HCT116 (cell line): ENCODE data around the gene THSD7A. TPM values are rescaled to one million over a fixed set of nuclear protein-coding genes. Genes with fewer than 3 reads are reported as not detected.

Experiments used
- ATAC-seq: fragments of 200-7000 bp; cut with Tn5 transposase; 2 replicates; pipeline ENCODE4 v1.9.1; 2020; ENCODE audit warnings: mild to moderate bottlenecking, moderate library complexity
- BruUV-seq: library from RNA; stranded (reverse); fragments of 400-500 nt; replicated peaks from 2 replicates; lab custom pipeline; 2021; lab: Mats Ljungman, UMichigan
- CTCF ChIA-PET: fragments of 300-600 bp; sonication (Branson Sonifier 250); formaldehyde crosslinking; loops from one replicate; lab custom pipeline; 2021; ENCODE audit warnings: antibody characterized with exemption; lab: Charles Lee
- POLR2A ChIA-PET: fragments of 300-600, 350-600 bp; sonication (Branson Sonifier 250); formaldehyde crosslinking; loops from one replicate; lab custom pipeline; 2021; ENCODE audit warnings: antibody characterized with exemption; lab: Charles Lee
- RAD21 ChIA-PET, 2 experiments: fragments of 300-600 bp; sonication (Branson Sonifier 250); formaldehyde crosslinking; loops; one replicate each; lab custom pipeline; 2023; ENCODE audit warnings: low total read pairs in 2 of 2; ENCODE audit not compliant: uncharacterized antibody in 2 of 2, unreplicated experiment in 2 of 2, low non-redundant PET in 1 of 2; lab: Charles Lee
- DNase-seq: peaks from one replicate; pipeline ENCODE4 v3.0.0-alpha.2; 2010; ENCODE audit warnings: low read depth, low spot score
- H2AFZ ChIP-seq: fragments of 200-600 bp; shearing (Covaris generic), sonication (generic); 2 replicates; pipeline ENCODE4 v1.6.1; 2017; ENCODE audit warnings: low read depth, mixed run types, mixed read lengths, antibody characterized with exemption, low read length; ENCODE audit not compliant: poor library complexity, severe bottlenecking
- H3K27ac ChIP-seq: 2 replicates; pipeline ENCODE4 v1.5.1; 2012; ENCODE audit warnings: low read depth, low read length
- H3K27me3 ChIP-seq: fragments of 200-600 bp; sonication (generic); 2 replicates; pipeline ENCODE4 v1.6.1; 2016; ENCODE audit warnings: mixed run types, low read length, mixed read lengths; ENCODE audit not compliant: insufficient read depth
- H3K36me3 ChIP-seq, 2 experiments: fragments of 200-500 bp in 1 of 2; fragments of 200-600 bp in 1 of 2; sonication (Bioruptor generic) in 1 of 2; sonication (generic) in 1 of 2; 2 replicates each; pipeline versions ENCODE4 v1.5.1 to v1.6.1; 2014 to 2016; ENCODE audit warnings: low read length in 2 of 2, inconsistent platforms in 1 of 2, mixed read lengths in 1 of 2, mixed run types in 1 of 2; ENCODE audit not compliant: insufficient read depth in 2 of 2, control insufficient read depth in 1 of 2
- H3K4me1 ChIP-seq, 2 experiments: fragments of 200-600 bp in 1 of 2; sonication (generic) in 1 of 2; 2 replicates each; pipeline versions ENCODE4 v1.5.1 to v1.6.1; 2012 to 2017; ENCODE audit warnings: low read length in 2 of 2, inconsistent platforms in 1 of 2, mild to moderate bottlenecking in 1 of 2, mixed read lengths in 1 of 2, mixed run types in 1 of 2, moderate library complexity in 1 of 2; ENCODE audit not compliant: insufficient read depth in 2 of 2, control insufficient read depth in 1 of 2
- H3K4me2 ChIP-seq: fragments of 200-600 bp; sonication (generic); 2 replicates; pipeline ENCODE4 v1.6.1; 2017; ENCODE audit warnings: mixed run types, low read length, mixed read lengths
- H3K4me3 ChIP-seq, 2 experiments: fragments of 200-600 bp in 1 of 2; sonication (generic) in 1 of 2; replicated peaks in 1 of 2; 2 replicates each; pipeline ENCODE4 v1.5.1; 2011 to 2016; ENCODE audit warnings: low read length in 2 of 2, control low read depth in 1 of 2, low read depth in 1 of 2, mild to moderate bottlenecking in 1 of 2, mixed read lengths in 1 of 2, mixed run types in 1 of 2
- H3K79me2 ChIP-seq: fragments of 200-600 bp; sonication (generic); 2 replicates; pipeline ENCODE4 v1.6.1; 2017; ENCODE audit warnings: mild to moderate bottlenecking, mixed run types, low read length, moderate library complexity, mixed read lengths; ENCODE audit not compliant: insufficient read depth
- H3K9ac ChIP-seq: fragments of 200-600 bp; sonication (generic); 2 replicates; pipeline ENCODE4 v1.6.1; 2016; ENCODE audit warnings: low read length, mixed read lengths
- H3K9me2 ChIP-seq: fragments of 200-600 bp; sonication (generic), shearing (Covaris generic); 2 replicates; pipeline ENCODE4 v1.6.1; 2017; ENCODE audit warnings: mixed run types, mild to moderate bottlenecking, moderate library complexity; ENCODE audit not compliant: insufficient read depth
- H3K9me3 ChIP-seq, 2 experiments: fragments of 200-500 bp in 1 of 2; fragments of 200-600 bp in 1 of 2; sonication (Bioruptor generic) in 1 of 2; sonication (generic) in 1 of 2; 2 replicates each; pipeline ENCODE4 v1.6.1; 2014 to 2017; ENCODE audit warnings: low read length in 2 of 2, mixed read lengths in 2 of 2, inconsistent platforms in 1 of 2, low read depth in 1 of 2, mild to moderate bottlenecking in 1 of 2, mixed run types in 1 of 2, moderate library complexity in 1 of 2; ENCODE audit not compliant: control insufficient read depth in 1 of 2, insufficient read depth in 1 of 2
- H4K20me1 ChIP-seq: fragments of 200-600 bp; sonication (generic), shearing (Covaris generic); 2 replicates; pipeline ENCODE4 v1.6.1; 2017; ENCODE audit warnings: mixed run types, mild to moderate bottlenecking, moderate library complexity; ENCODE audit not compliant: insufficient read depth
- ATF3 ChIP-seq: IDR thresholded peaks from 2 replicates; pipeline ENCODE4 v1.6.1; 2012
- CBX3 ChIP-seq: IDR thresholded peaks from 2 replicates; pipeline ENCODE4 v1.6.1; 2012; ENCODE audit warnings: low read depth
- CEBPB ChIP-seq: IDR thresholded peaks from 2 replicates; pipeline ENCODE4 v1.6.1; 2012; ENCODE audit warnings: low read depth
- CTCF ChIP-seq, 3 experiments: fragments of 200-600 bp in 1 of 3; sonication (generic) in 1 of 3; IDR thresholded peaks in 2 of 3; conservative IDR thresholded peaks in 1 of 3; 2 replicates each; pipeline ENCODE4 v1.5.1; 2012 to 2017; ENCODE audit warnings: low read depth in 2 of 3, low read length in 2 of 3, antibody characterized with exemption in 1 of 3, borderline replicate concordance in 1 of 3, control low read depth in 1 of 3, mild to moderate bottlenecking in 1 of 3, mixed read lengths in 1 of 3, mixed run types in 1 of 3, moderate library complexity in 1 of 3; ENCODE audit not compliant: insufficient read depth in 1 of 3
- EGR1 ChIP-seq: IDR thresholded peaks from 2 replicates; pipeline ENCODE4 v1.6.1; 2012; ENCODE audit warnings: low read depth
- ELF1 ChIP-seq: IDR thresholded peaks from 2 replicates; pipeline ENCODE4 v1.6.1; 2012; ENCODE audit warnings: low read depth, borderline replicate concordance
- EZH2phosphoT487 ChIP-seq: fragments of 200-600 bp; IDR thresholded peaks from 2 replicates; pipeline ENCODE4 v1.6.1; 2018; ENCODE audit warnings: antibody characterized with exemption, borderline replicate concordance
- RAD21 ChIP-seq: IDR thresholded peaks from 2 replicates; pipeline ENCODE4 v1.6.1; 2012; ENCODE audit warnings: low read depth, mild to moderate bottlenecking
- REST ChIP-seq: IDR thresholded peaks from 2 replicates; pipeline ENCODE4 v1.6.1; 2012; ENCODE audit warnings: low read depth
- SIN3A ChIP-seq: IDR thresholded peaks from 2 replicates; pipeline ENCODE4 v1.6.1; 2012; ENCODE audit warnings: low read depth
- SP1 ChIP-seq: IDR thresholded peaks from 2 replicates; pipeline ENCODE4 v1.6.1; 2012; ENCODE audit warnings: low read depth
- SRF ChIP-seq: IDR thresholded peaks from 2 replicates; pipeline ENCODE4 v1.6.1; 2012; ENCODE audit warnings: low read depth
- TCF7L2 ChIP-seq: IDR thresholded peaks from 2 replicates; pipeline ENCODE4 v1.7.0; 2011; ENCODE audit warnings: borderline replicate concordance, inconsistent platforms; ENCODE audit not compliant: insufficient read depth, insufficient read length; ENCODE audit errors: extremely low read depth
- YY1 ChIP-seq: IDR thresholded peaks from 2 replicates; pipeline ENCODE4 v1.6.1; 2011; ENCODE audit warnings: low read length, low read depth, moderate library complexity, mild to moderate bottlenecking; ENCODE audit not compliant: insufficient replicate concordance; ENCODE audit errors: extremely low read depth
- ZBTB33 ChIP-seq: IDR thresholded peaks from 2 replicates; pipeline ENCODE4 v1.6.1; 2011; ENCODE audit warnings: mild to moderate bottlenecking, low read length, moderate library complexity; ENCODE audit not compliant: insufficient replicate concordance; ENCODE audit errors: extremely low read depth
- ZFX ChIP-seq: fragments of 450-650 bp; IDR thresholded peaks from 2 replicates; pipeline ENCODE4 v1.6.1; 2017
- ZNF274 ChIP-seq: fragments of 200-500 bp; sonication (Bioruptor generic); IDR thresholded peaks from 2 replicates; pipeline ENCODE4 v1.6.1; 2014; ENCODE audit warnings: mild to moderate bottlenecking, low read depth, low read length, inconsistent platforms
- intact Hi-C: fragments of 100-400 bp; cut with micrococcal nuclease; formaldehyde crosslinking; loops from 2 replicates; pipeline ENCODE4 v1.10.0; 2022
- total RNA-seq: library from RNA; stranded (reverse); gene quantifications from one replicate; pipeline ENCODE4 v1.2.1, GENCODE V29; 2021; ENCODE audit not compliant: unreplicated experiment

THSD7A gene
- total RNA-seq, 1 experiment from 2014 or later: 0.05 TPM

GRCh38 chr7:11609096-11609670 lies 222.8 kb downstream of the THSD7A start:
- intact Hi-C loops: no loop called here
- no peak for TF ChIP-seq SIN3A
- no peak for TF ChIP-seq YY1
- TF ChIP-seq CTCF (IDR thresholded peaks at IDR 0.05 in 2 of 3, conservative IDR thresholded peaks at IDR 0.05 in 1 of 3; ENCODE audit: borderline replicate concordance in 1 of 3, insufficient read depth in 1 of 3, low read depth in 2 of 3, low read length in 2 of 3): no peak
- TF ChIP-seq EGR1: no peak
- TF ChIP-seq ZNF274: no peak
- no peak for TF ChIP-seq ELF1
- TF ChIP-seq TCF7L2: no peak
- no peak for TF ChIP-seq ATF3
- no peak for TF ChIP-seq CBX3
- TF ChIP-seq ZBTB33: no peak
- no peak for TF ChIP-seq SRF
- TF ChIP-seq RAD21: no peak
- TF ChIP-seq REST: no peak
- TF ChIP-seq EZH2phosphoT487: no peak
- no peak for TF ChIP-seq SP1
- no peak for TF ChIP-seq CEBPB
- no peak for TF ChIP-seq ZFX

More at GRCh38 chr7:11609096-11609670, 222.8 kb downstream of the THSD7A start:
- ChIA-PET RAD21 (no interaction called here), POLR2A (no interaction called here), CTCF (no interaction called here)
- Histone ChIP-seq H3K9me2 (0 out of 2 replicates have a peak, but pooled peaks cover 3% of the 10 kb centered on the region), H3K4me2 (no peak overlapping the region), H2AFZ (no peak overlapping the region), H3K4me1 (no peaks in the 10 kb centered on the region), H3K79me2 (no peaks in the 10 kb centered on the region), H3K27ac (no peak overlapping the region), H3K27me3 (no peaks in the 10 kb centered on the region), H3K36me3 (no peaks in the 10 kb centered on the region), H3K9me3 (no peaks in the 10 kb centered on the region), H3K4me3 (no peak overlapping the region), H4K20me1 (no peaks in the 10 kb centered on the region), H3K9ac (no peak overlapping the region)
- ATAC-seq (no peak), DNase-seq (no peak)
- no TSS peak for BruUV-seq
